H9 (cell line): Measurements from ENCODE around the gene HMG20B. TPM values are rescaled to one million over a fixed set of nuclear protein-coding genes. Genes with fewer than 3 reads are reported as not detected.
A peak's percentile ranks its signal among the peaks of the same experiment; 100 is the strongest.

Experiments
- DNase-seq: peaks from one replicate; pipeline ENCODE4 v3.0.0-alpha.2; 2017
- H2AFZ ChIP-seq: one replicate; pipeline ENCODE4 v1.6.1; 2013; ENCODE audit warnings: mild to moderate bottlenecking, low read length, control low read depth, moderate library complexity
- H2AK5ac ChIP-seq: 2 replicates; pipeline ENCODE4 v1.6.1; 2013; ENCODE audit warnings: low read length, control low read depth, mixed read lengths; ENCODE audit not compliant: insufficient read length
- H2BK120ac ChIP-seq: one replicate; pipeline ENCODE4 v1.6.1; 2013; ENCODE audit warnings: low read depth, mild to moderate bottlenecking, low read length, control low read depth, inconsistent platforms; ENCODE audit not compliant: poor library complexity, severe bottlenecking
- H2BK12ac ChIP-seq: 2 replicates; pipeline ENCODE4 v1.6.1; 2013; ENCODE audit warnings: low read length, control low read depth, mixed read lengths, low read depth; ENCODE audit not compliant: insufficient read length
- H2BK15ac ChIP-seq: 2 replicates; pipeline ENCODE4 v1.6.1; 2013; ENCODE audit warnings: low read depth, low read length, control low read depth
- H2BK20ac ChIP-seq: one replicate; pipeline ENCODE4 v1.6.1; 2013; ENCODE audit warnings: low read depth, mild to moderate bottlenecking, low read length, control low read depth, inconsistent platforms; ENCODE audit not compliant: poor library complexity, severe bottlenecking
- H2BK5ac ChIP-seq: 2 replicates; pipeline ENCODE4 v1.6.1; 2013; ENCODE audit warnings: low read length, control low read depth, mixed read lengths; ENCODE audit not compliant: insufficient read length
- H3K14ac ChIP-seq: 2 replicates; pipeline ENCODE4 v1.6.1; 2013; ENCODE audit warnings: low read length, control low read depth; ENCODE audit not compliant: insufficient read depth
- H3K18ac ChIP-seq: 2 replicates; pipeline ENCODE4 v1.6.1; 2013; ENCODE audit warnings: low read depth, mild to moderate bottlenecking, mixed read lengths, low read length, control low read depth; ENCODE audit not compliant: insufficient read length
- H3K23ac ChIP-seq: 2 replicates; pipeline ENCODE4 v1.6.1; 2013; ENCODE audit warnings: low read length, control low read depth, mixed read lengths, low read depth; ENCODE audit not compliant: insufficient read length
- H3K23me2 ChIP-seq: 2 replicates; pipeline ENCODE4 v1.6.1; 2013; ENCODE audit warnings: low read depth, mild to moderate bottlenecking, mixed read lengths, low read length, control low read depth; ENCODE audit not compliant: insufficient read length, poor library complexity, severe bottlenecking
- H3K27ac ChIP-seq: 2 replicates; pipeline ENCODE4 v1.5.1; 2013; ENCODE audit warnings: low read length, control low read depth, mixed read lengths, low read depth; ENCODE audit not compliant: insufficient read length
- H3K27me3 ChIP-seq: 2 replicates; pipeline ENCODE4 v1.6.1; 2013; ENCODE audit warnings: low read length, control low read depth, inconsistent platforms; ENCODE audit not compliant: insufficient read depth
- H3K4ac ChIP-seq: 2 replicates; pipeline ENCODE4 v1.6.1; 2013; ENCODE audit warnings: low read depth, mild to moderate bottlenecking, control low read depth, inconsistent platforms, low read length, moderate library complexity
- H3K4me1 ChIP-seq: 2 replicates; pipeline ENCODE4 v1.6.1; 2013; ENCODE audit warnings: low read length, control low read depth, inconsistent platforms; ENCODE audit not compliant: insufficient read depth
- H3K4me2 ChIP-seq: 2 replicates; pipeline ENCODE4 v1.6.1; 2013; ENCODE audit warnings: low read length, control low read depth, mixed read lengths; ENCODE audit not compliant: insufficient read length, insufficient read depth
- H3K56ac ChIP-seq: 2 replicates; pipeline ENCODE4 v1.6.1; 2013; ENCODE audit warnings: low read depth, mild to moderate bottlenecking, mixed read lengths, low read length, control low read depth; ENCODE audit not compliant: insufficient read length
- H3K79me1 ChIP-seq: 2 replicates; pipeline ENCODE4 v1.6.1; 2013; ENCODE audit warnings: low read depth, mild to moderate bottlenecking, moderate library complexity, low read length, control low read depth, inconsistent platforms; ENCODE audit not compliant: insufficient read depth, poor library complexity, severe bottlenecking
- H3K79me2 ChIP-seq: 2 replicates; pipeline ENCODE4 v1.6.1; 2013; ENCODE audit warnings: low read length, control low read depth, inconsistent platforms; ENCODE audit not compliant: insufficient read depth
- H3K9ac ChIP-seq: 2 replicates; pipeline ENCODE4 v1.6.1; 2013; ENCODE audit warnings: low read length, control low read depth, mixed read lengths; ENCODE audit not compliant: insufficient read length; ENCODE audit errors: extremely low read depth
- H3K9me3 ChIP-seq: one replicate; pipeline ENCODE4 v1.6.1; 2013; ENCODE audit warnings: low read depth, low read length, inconsistent platforms; ENCODE audit not compliant: control insufficient read depth
- H3T11ph ChIP-seq: one replicate; pipeline ENCODE4 v1.6.1; 2013; ENCODE audit warnings: mild to moderate bottlenecking, low read length, control low read depth, inconsistent platforms
- H4K20me1 ChIP-seq: one replicate; pipeline ENCODE4 v1.6.1; 2013; ENCODE audit not compliant: control insufficient read depth, insufficient read length, insufficient read depth
- H4K5ac ChIP-seq: 2 replicates; pipeline ENCODE4 v1.6.1; 2013; ENCODE audit warnings: low read depth, mild to moderate bottlenecking, mixed read lengths, low read length, control low read depth; ENCODE audit not compliant: insufficient read length
- H4K8ac ChIP-seq: replicated peaks from 2 replicates; pipeline ENCODE4 v1.6.1; 2013; ENCODE audit warnings: low read length, control low read depth, mixed read lengths, low read depth; ENCODE audit not compliant: insufficient read length
- H4K91ac ChIP-seq: 2 replicates; pipeline ENCODE4 v1.6.1; 2013; ENCODE audit warnings: low read depth, mild to moderate bottlenecking, moderate library complexity, mixed read lengths, low read length, control low read depth; ENCODE audit not compliant: insufficient read length
- H3K27ac Mint-ChIP-seq, 3 experiments: 2 replicates in 2 of 3; 3 replicates in 1 of 3; pipeline ENCODE4 v1.8.0; 2020 to 2021; ENCODE audit warnings: mixed read lengths in 3 of 3, mild to moderate bottlenecking in 1 of 3, moderate library complexity in 1 of 3
- H3K27me3 Mint-ChIP-seq: 2 replicates; pipeline ENCODE4 v1.8.0; 2021; ENCODE audit warnings: low read depth, mild to moderate bottlenecking, moderate library complexity, mixed read lengths
- H3K36me3 Mint-ChIP-seq, 3 experiments: 2 replicates in 2 of 3; 3 replicates in 1 of 3; pipeline ENCODE4 v1.8.0; 2020 to 2021; ENCODE audit warnings: low read depth in 3 of 3, mixed read lengths in 3 of 3; ENCODE audit not compliant: insufficient read depth in 1 of 3
- H3K4me1 Mint-ChIP-seq, 2 experiments: 2 replicates each; pipeline ENCODE4 v1.8.0; 2020; ENCODE audit warnings: mixed read lengths in 2 of 2
- H3K4me3 Mint-ChIP-seq, 2 experiments: 2 replicates in 1 of 2; 3 replicates in 1 of 2; pipeline ENCODE4 v1.8.0; 2020 to 2021; ENCODE audit warnings: mild to moderate bottlenecking in 2 of 2, mixed read lengths in 2 of 2, moderate library complexity in 1 of 2
- H3K9me3 Mint-ChIP-seq, 2 experiments: 2 replicates in 1 of 2; 3 replicates in 1 of 2; pipeline ENCODE4 v1.8.0; 2020; ENCODE audit warnings: mild to moderate bottlenecking in 2 of 2, mixed read lengths in 2 of 2, moderate library complexity in 1 of 2
- CTCF ChIP-seq: fragments of 200-600 bp; sonication (generic); conservative IDR thresholded peaks from 3 replicates; pipeline ENCODE4 v1.8.0; 2021; ENCODE audit warnings: antibody characterized with exemption, mild to moderate bottlenecking
- WGBS: extraction: QIAGEN DNeasy Blood & Tissue Kit; methylation state at CpG from one replicate; pipeline ENCODE4 v1.1.7; 2013; ENCODE audit warnings: missing lambda C conversion rate, low lambda C conversion rate, mixed read lengths; ENCODE audit not compliant: insufficient read length; ENCODE audit errors: extremely low coverage; 5-methylcytosine and 5-hydroxymethylcytosine counted together
- total RNA-seq: library from RNA; stranded (reverse); gene quantifications from 2 replicates; pipeline ENCODE4 v1.2.1, GENCODE V29; 2021

Gene HMG20B
- total RNA-seq, 1 experiment from 2014 or later, result 58.1 TPM

- peak overlapping the region in 1 of 2 experiments; percentile 56; a peak in 1 of 5 replicates for H3K4me3 Mint-ChIP-seq
- peaks cover 4 to 6% (median 5%) of the 10 kb centered on the region in 3 experiments; a peak in 4 of 7 replicates for H3K36me3 Mint-ChIP-seq
- no peak overlapping the region for H3K9ac ChIP-seq
- peaks cover 10% of the 10 kb centered on the region for H3K27me3 Mint-ChIP-seq
- WGBS, result no CpG with 5 or more reads among the region's 9 CpGs
- H3K9me3 ChIP-seq, result no peaks in the 10 kb centered on the region
- no peaks in the 10 kb centered on the region for H3K79me2 ChIP-seq
- H2BK15ac ChIP-seq, result no peak overlapping the region
- H3K18ac ChIP-seq, result no peak overlapping the region
- H2BK20ac ChIP-seq, result no peak overlapping the region
- H3T11ph ChIP-seq, result no peak overlapping the region
- no peak overlapping the region for H4K5ac ChIP-seq
- H2BK5ac ChIP-seq, result no peak overlapping the region
- H3K27me3 ChIP-seq, result no peaks in the 10 kb centered on the region; the same call in 1 of the 2 replicates
- H3K4me1 ChIP-seq, result no peaks in the 10 kb centered on the region
- TF ChIP-seq CTCF, result no peak
- no peak overlapping the region for H2BK120ac ChIP-seq
- H3K56ac ChIP-seq, result no peak overlapping the region
- no peak overlapping the region for H4K8ac ChIP-seq
- no peaks in the 10 kb centered on the region for H3K79me1 ChIP-seq
- H3K4ac ChIP-seq, result no peak overlapping the region
- H3K9me3 Mint-ChIP-seq, result no peaks in the 10 kb centered on the region
- peaks cover 3% of the 10 kb centered on the region for H3K23me2 ChIP-seq
- no peak overlapping the region for H3K23ac ChIP-seq
- no peak overlapping the region for H3K27ac Mint-ChIP-seq
- peaks cover 3% of the 10 kb centered on the region for H4K20me1 ChIP-seq
- no peak overlapping the region for H3K27ac ChIP-seq
- H2AK5ac ChIP-seq, result no peak overlapping the region
- H3K4me1 Mint-ChIP-seq, result peaks cover 6 to 9% of the 10 kb centered on the region in 2 experiments
- no peak overlapping the region for H2AFZ ChIP-seq
- H2BK12ac ChIP-seq, result no peak overlapping the region
- no peak for DNase-seq
- no peak overlapping the region for H3K4me2 ChIP-seq
- no peak overlapping the region for H4K91ac ChIP-seq
- H3K14ac ChIP-seq, result no peak overlapping the region
Observed at GRCh38 chr19:3551792-3552095, 21.0 kb upstream of the HMG20B start.
